HepG2 (cell line): ENCODE measurements around the gene FLRT2. TPM values are rescaled to one million over a fixed set of nuclear protein-coding genes. Genes with fewer than 3 reads are reported as not detected.

Source experiments
- ATAC-seq: fragments of 200-7000 bp; cut with Tn5 transposase; 3 replicates; pipeline ENCODE4 v1.9.1; 2020; ENCODE audit warnings: mild to moderate bottlenecking, moderate library complexity
- BruUV-seq: library from RNA; stranded (reverse); fragments of 400-500 nt; replicated peaks from 2 replicates; lab custom pipeline; 2021; lab: Mats Ljungman, UMichigan
- CTCF ChIA-PET: fragments of 300-600 bp; formaldehyde crosslinking; extraction: SDS; loops from one replicate; lab custom pipeline; 2021; ENCODE audit warnings: low total read pairs, inconsistent platforms, low intra/inter-chr PET ratio; lab: Yijun Ruan, JAX
- POLR2A ChIA-PET: fragments of 350-600 bp; sonication (Branson Sonifier 250); formaldehyde crosslinking; loops from one replicate; lab custom pipeline; 2020; ENCODE audit warnings: antibody characterized with exemption, inconsistent platforms; lab: Yijun Ruan, JAX
- DNase-seq: peaks from one replicate; pipeline ENCODE4 v3.0.0-alpha.2; 2015; ENCODE audit warnings: low spot score
- FAIRE-seq: peaks from 3 replicates; lab custom pipeline; 2011; peaks lifted over from hg19 to GRCh38; lab: Jason Lieb, UNC
- H2AFZ ChIP-seq: one replicate; pipeline ENCODE4 v1.6.1; 2011; ENCODE audit warnings: low read length, inconsistent platforms
- H3K27ac ChIP-seq: fragments of 300-600 bp; 3 replicates; pipeline ENCODE4 v1.8.0; 2011; ENCODE audit warnings: mixed run types, mild to moderate bottlenecking, mixed read lengths, low read length, inconsistent platforms; ENCODE audit not compliant: insufficient read depth; ENCODE audit errors: extremely low read length
- H3K27me3 ChIP-seq, 2 experiments: fragments of 200-600 bp in 1 of 2; 2 replicates in 1 of 2; 3 replicates in 1 of 2; pipeline versions ENCODE4 v1.6.0 to v1.8.0; 2011; ENCODE audit warnings: low read length in 2 of 2, mild to moderate bottlenecking in 2 of 2, moderate library complexity in 2 of 2, inconsistent platforms in 1 of 2; ENCODE audit not compliant: insufficient read depth in 2 of 2, control insufficient read depth in 1 of 2
- H3K36me3 ChIP-seq, 2 experiments: fragments of 200-600 bp in 1 of 2; replicated peaks in 1 of 2; 2 replicates in 1 of 2; 3 replicates in 1 of 2; pipeline versions ENCODE4 v1.5.1 to v1.8.0; 2011; ENCODE audit warnings: low read length in 2 of 2, inconsistent platforms in 1 of 2; ENCODE audit not compliant: insufficient read depth in 2 of 2, control insufficient read depth in 1 of 2
- H3K4me1 ChIP-seq: 2 replicates; pipeline ENCODE4 v1.5.1; 2012; ENCODE audit warnings: low read length, inconsistent platforms; ENCODE audit not compliant: insufficient read depth
- H3K4me2 ChIP-seq: 2 replicates; pipeline ENCODE4 v1.6.0; 2011; ENCODE audit warnings: low read depth, low read length, inconsistent platforms
- H3K4me3 ChIP-seq, 3 experiments: fragments of 200-600 bp in 1 of 3; sonication (generic), shearing (Covaris generic) in 1 of 3; replicated peaks in 1 of 3; 2 replicates each; pipeline ENCODE4 v1.5.1; 2011 to 2016; ENCODE audit warnings: low read length in 3 of 3, inconsistent platforms in 2 of 3, low read depth in 2 of 3, mild to moderate bottlenecking in 2 of 3, control low read depth in 1 of 3, mixed read lengths in 1 of 3; ENCODE audit not compliant: insufficient read depth in 1 of 3
- H3K79me2 ChIP-seq: one replicate; pipeline ENCODE4 v1.6.1; 2011; ENCODE audit warnings: low read length, inconsistent platforms; ENCODE audit not compliant: insufficient read depth
- H3K9ac ChIP-seq: 2 replicates; pipeline ENCODE4 v1.6.0; 2011; ENCODE audit warnings: mild to moderate bottlenecking, low read depth, low read length, inconsistent platforms; ENCODE audit not compliant: insufficient read depth
- H3K9me3 ChIP-seq: 2 replicates; pipeline ENCODE4 v1.5.1; 2012; ENCODE audit warnings: mild to moderate bottlenecking, low read length
- H4K20me1 ChIP-seq: 2 replicates; pipeline ENCODE4 v1.6.0; 2011; ENCODE audit warnings: inconsistent platforms, mild to moderate bottlenecking, low read length, moderate library complexity; ENCODE audit not compliant: insufficient read depth
- ATF1 ChIP-seq: IDR thresholded peaks from 2 replicates; pipeline ENCODE4 v1.6.1; 2016; ENCODE audit warnings: mild to moderate bottlenecking, control low read depth
- BATF2 ChIP-seq: sonication (generic); formaldehyde crosslinking; IDR thresholded peaks from 2 replicates; pipeline ENCODE4 v1.8.0; 2022; ENCODE audit warnings: mild to moderate bottlenecking, missing genetic modification reagents, moderate library complexity
- CCDC6 ChIP-seq: sonication (generic); formaldehyde crosslinking; IDR thresholded peaks from 2 replicates; pipeline ENCODE4 v1.8.1; 2022; ENCODE audit warnings: mild to moderate bottlenecking, missing genetic modification reagents, moderate library complexity
- CSRNP2 ChIP-seq: sonication (generic); formaldehyde crosslinking; conservative IDR thresholded peaks from 2 replicates; pipeline ENCODE4 v1.8.0; 2022; ENCODE audit warnings: low read depth, missing genetic modification reagents
- HIC2 ChIP-seq: sonication (generic); formaldehyde crosslinking; IDR thresholded peaks from 2 replicates; pipeline ENCODE4 v1.9.0; 2022; ENCODE audit warnings: low read depth, missing genetic modification reagents
- IKZF4 ChIP-seq: sonication (generic); formaldehyde crosslinking; IDR thresholded peaks from 2 replicates; pipeline ENCODE4 v1.5.1; 2020; ENCODE audit warnings: borderline replicate concordance, mild to moderate bottlenecking, low read depth, missing genetic modification reagents; ENCODE audit errors: not compliant biosample characterization
- JUN ChIP-seq: sonication (generic); formaldehyde crosslinking; IDR thresholded peaks from 2 replicates; pipeline ENCODE4 v1.4.0; 2020; ENCODE audit warnings: mild to moderate bottlenecking, missing genetic modification reagents
- MTERF4 ChIP-seq: sonication (generic); formaldehyde crosslinking; IDR thresholded peaks from 2 replicates; pipeline ENCODE4 v1.8.0; 2023; ENCODE audit warnings: mild to moderate bottlenecking, missing genetic modification reagents
- PHF20 ChIP-seq: sonication (generic); formaldehyde crosslinking; IDR thresholded peaks from 2 replicates; pipeline ENCODE4 v1.5.0; 2020; ENCODE audit warnings: mild to moderate bottlenecking, missing genetic modification reagents
- REST ChIP-seq, 2 experiments: IDR thresholded peaks; 2 replicates each; pipeline ENCODE4 v1.6.1; 2011 to 2012; ENCODE audit warnings: low read length in 2 of 2, borderline replicate concordance in 1 of 2, low read depth in 1 of 2, mild to moderate bottlenecking in 1 of 2, moderate library complexity in 1 of 2
- ZKSCAN5 ChIP-seq: sonication (generic); formaldehyde crosslinking; IDR thresholded peaks from 2 replicates; pipeline ENCODE4 v1.5.1; 2020; ENCODE audit warnings: mild to moderate bottlenecking, missing genetic modification reagents
- ZNF224 ChIP-seq: sonication (generic); formaldehyde crosslinking; IDR thresholded peaks from 2 replicates; pipeline ENCODE4 v1.5.0; 2020; ENCODE audit warnings: mild to moderate bottlenecking, missing genetic modification reagents
- ZNF546 ChIP-seq: sonication (generic); formaldehyde crosslinking; conservative IDR thresholded peaks from 2 replicates; pipeline ENCODE4 v1.8.1; 2023; ENCODE audit warnings: mild to moderate bottlenecking, missing genetic modification reagents
- ZNF709 ChIP-seq: sonication (generic); formaldehyde crosslinking; IDR thresholded peaks from 2 replicates; pipeline ENCODE4 v1.5.0; 2020; ENCODE audit warnings: mild to moderate bottlenecking, missing genetic modification reagents
- ZNF83 ChIP-seq: sonication (generic); formaldehyde crosslinking; IDR thresholded peaks from 2 replicates; pipeline ENCODE4 v1.4.0; 2020; ENCODE audit warnings: missing genetic modification reagents, mild to moderate bottlenecking, borderline replicate concordance
- WGBS: methylation state at CpG from one replicate; pipeline ENCODE4 v1.1.6; 2017; ENCODE audit warnings: low lambda C conversion rate; 5-methylcytosine and 5-hydroxymethylcytosine counted together
- in situ Hi-C: cut with HindIII; loops from 2 replicates; pipeline ENCODE4 v1.10.0; 2017; ENCODE audit warnings: low pct_unique_long_range_greater_than_20kb; ENCODE audit not compliant: extremely low pct_ligation_motif_present
- intact Hi-C: fragments of 100-400 bp; cut with micrococcal nuclease; formaldehyde crosslinking; loops from one replicate; pipeline ENCODE4 v1.10.0; 2022; ENCODE audit not compliant: unreplicated experiment
- polyA plus RNA-seq, 8 experiments: library from polyadenylated mRNA; depleted of rRNA in 3 of 8; stranded (reverse) in 7 of 8; unstranded in 1 of 8; fragments of >200 nt; fragmentation: Illumina TruSeq in 4 of 8; extraction: Trizol in 4 of 8; gene quantifications; 2 replicates each; pipeline versions ENCODE4 v1.2.1 to v1.2.3, GENCODE V29; 2011 to 2016; ENCODE audit warnings: low read depth in 4 of 8, missing spikeins in 1 of 8, mixed read lengths in 1 of 8; ENCODE audit not compliant: insufficient read depth in 1 of 8
- total RNA-seq, 5 experiments: library from RNA; depleted of rRNA; stranded (reverse); fragments of >200 nt; fragmentation: Illumina TruSeq; extraction: Trizol; gene quantifications; 2 replicates each; pipeline ENCODE4 v1.2.3, GENCODE V29; 2016; ENCODE audit warnings: low read depth in 1 of 5

The FLRT2 gene
- total and polyA plus RNA-seq, 2 of the 13 experiments (the other 11 are each of a cell fraction or from before 2014, with no cell fraction given), result not detected

GRCh38 chr14:85675957-85676356, 146.0 kb downstream of the FLRT2 start (continued):
- TF ChIP-seq REST (IDR thresholded peaks at IDR 0.05; ENCODE audit: borderline replicate concordance in 1 of 2, low read depth in 1 of 2, low read length in 2 of 2) (no peak), CCDC6 (CRISPR knock-in tag) (no peak), PHF20 (CRISPR knock-in tag) (no peak), ZKSCAN5 (no peak), IKZF4 (CRISPR knock-in tag) (no peak), ATF1 (CRISPR knock-in tag) (no peak)
- TF ChIP-seq, all 625 proteins: peak for 0

- H4K20me1 ChIP-seq, result no peaks in the 10 kb centered on the region
- H3K36me3 ChIP-seq, result no peaks in the 10 kb centered on the region
- H3K4me2 ChIP-seq, result no peak overlapping the region
- no peak overlapping the region for H2AFZ ChIP-seq
- CTCF ChIA-PET, result no interaction called here
- H3K4me3 ChIP-seq, result no peak overlapping the region
- no peaks in the 10 kb centered on the region for H3K27me3 ChIP-seq
- no peaks in the 10 kb centered on the region for H3K79me2 ChIP-seq
- in situ Hi-C loops (no loop called here), intact Hi-C loops (no loop called here)
- H3K27ac ChIP-seq, result no peak overlapping the region
- 0% methylated on average over 1 of the region's 1 CpG for WGBS
- no TSS peak for BruUV-seq
- no peaks in the 10 kb centered on the region for H3K4me1 ChIP-seq
- ATAC-seq (no peak), DNase-seq (no peak), FAIRE-seq (no peak)
- POLR2A ChIA-PET, result no interaction called here
- H3K9ac ChIP-seq, result no peak overlapping the region
- peaks cover 65% of the 10 kb centered on the region for H3K9me3 ChIP-seq
- TF ChIP-seq HIC2, result no peak
- TF ChIP-seq BATF2 (CRISPR knock-in tag), result no peak
- no peak for TF ChIP-seq ZNF224 (CRISPR knock-in tag)
- no peak for TF ChIP-seq CSRNP2 (CRISPR knock-in tag)
- TF ChIP-seq JUN (CRISPR knock-in tag), result no peak
- TF ChIP-seq ZNF546 (CRISPR knock-in tag), result no peak
- TF ChIP-seq ZNF83 (CRISPR knock-in tag), result no peak
- TF ChIP-seq ZNF709, result no peak
- TF ChIP-seq MTERF4 (CRISPR knock-in tag), result no peak
Measured at GRCh38 chr14:85686908-85687307, 157.0 kb downstream of the FLRT2 start.
